Measurements from ENCODE around the gene ADH1A.
"Not testable (repeated sequence)": the region's sequence is repeated elsewhere in the genome, so short reads cannot be mapped to it uniquely, and the experiment has no call there.

ADH1A gene

GRCh38 chr4:99234331-99235010, 56.3 kb downstream of the ADH1A start:
- no peak for TF ChIP-seq CTCF (conservative IDR thresholded peaks at IDR 0.05)
- no peak for TF ChIP-seq ZFX (IDR thresholded peaks at IDR 0.05)
- no peak overlapping the region for H3K27ac ChIP-seq

GRCh38 chr4:99233397-99233796, 57.4 kb downstream of the ADH1A start:
- H3K27ac ChIP-seq: not testable (repeated sequence)

GRCh38 chr4:99228706-99229105, 62.1 kb downstream of the ADH1A start:
- not testable (repeated sequence) for H3K27ac ChIP-seq

- not testable (repeated sequence) for H3K27ac ChIP-seq
These were observed 63.1 kb downstream of the ADH1A start for GRCh38 chr4:99227646-99228045.

All from C4-2B (cell line).